Lower lobe of right lung (tissue), 2 donors: ENCODE measurements around the gene ANKRD55. TPM values are rescaled to one million over a fixed set of nuclear protein-coding genes. Genes with fewer than 3 reads are reported as not detected.
"Not testable (repeated sequence)": the region's sequence is repeated elsewhere in the genome, so short reads cannot be mapped to it uniquely, and the experiment has no call there.

ENCODE experiments used
- ATAC-seq, 2 donors: fragments of 200-7000 bp; cut with Tn5 transposase; one replicate each; pipeline ENCODE4 v1.9.1; 2020 to 2022; ENCODE audit warnings: mild to moderate bottlenecking in 2 of 2, moderate library complexity in 2 of 2
- DNase-seq: peaks from one replicate; pipeline ENCODE4 v3.0.0-alpha.2; 2020
- H3K27ac ChIP-seq: fragments of 200-600 bp; one replicate; pipeline ENCODE4 v1.8.0; 2022
- H3K27me3 ChIP-seq: fragments of 200-600 bp; one replicate; pipeline ENCODE4 v1.8.0; 2022; ENCODE audit warnings: low read depth
- H3K36me3 ChIP-seq: fragments of 200-600 bp; one replicate; pipeline ENCODE4 v1.8.0; 2022; ENCODE audit warnings: mild to moderate bottlenecking
- H3K4me1 ChIP-seq: fragments of 200-600 bp; one replicate; pipeline ENCODE4 v1.8.0; 2022
- H3K4me3 ChIP-seq: fragments of 200-600 bp; one replicate; pipeline ENCODE4 v1.8.0; 2022; ENCODE audit warnings: mild to moderate bottlenecking
- H3K9me3 ChIP-seq: fragments of 200-600 bp; one replicate; pipeline ENCODE4 v1.8.0; 2022
- intact Hi-C: fragments of 100-400 bp; cut with DNase I; formaldehyde crosslinking; loops from one replicate; pipeline ENCODE4 v1.11.0; 2022
- total RNA-seq: library from RNA; stranded (reverse); fragmentation: NEBNext Ultra II Directional; extraction: Animal tissue kit (Norgen Biotek cat#: 25700); gene quantifications from one replicate; pipeline ENCODE4 v1.2.1, GENCODE V29; 2021
- TF ChIP-seq, protein P1 (sequence below): fragments of 200-600 bp; IDR thresholded peaks from one replicate; pipeline ENCODE4 v1.8.0; 2022; ENCODE audit warnings: antibody characterized with exemption, mild to moderate bottlenecking
- donor health status: DM: no; HTN: yes; CAD: no; lungs with severe emphysema.

The ANKRD55 gene
- total RNA-seq, 1 donor from 2014 or later, result 0.41 TPM

DNA sequence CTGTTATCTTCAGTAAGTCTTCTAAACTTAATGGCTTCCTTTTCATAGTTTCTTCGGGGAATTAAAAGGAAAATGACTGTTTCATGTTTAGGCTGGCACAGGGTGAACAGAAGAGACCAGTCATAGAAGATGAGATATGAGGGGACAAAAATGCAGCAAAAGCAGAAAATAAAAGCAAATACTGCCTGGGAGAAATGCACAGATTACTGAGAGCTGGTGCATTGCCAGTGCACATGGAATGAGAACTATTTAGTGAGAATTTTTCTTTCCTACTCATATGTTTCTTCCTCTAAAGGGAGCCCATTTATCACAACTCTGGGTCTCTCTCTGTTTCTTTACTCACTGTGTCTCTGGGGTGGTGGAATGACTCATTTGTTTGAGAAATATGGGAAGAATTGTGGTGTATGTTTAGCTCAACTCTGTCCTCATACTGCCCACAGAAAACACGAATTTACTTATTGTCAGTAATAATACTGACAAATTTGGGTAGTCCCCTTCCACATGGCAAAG is 25.9 kb upstream of the ANKRD55 start:
- Histone ChIP-seq H3K27ac (no peak overlapping the region), H3K9me3 (no peaks in the 10 kb centered on the region), H3K36me3 (no peaks in the 10 kb centered on the region), H3K4me3 (no peak overlapping the region), H3K27me3 (no peaks in the 10 kb centered on the region), H3K4me1 (no peaks in the 10 kb centered on the region)
- no peak for DNase-seq
- TF ChIP-seq, protein P1, sequence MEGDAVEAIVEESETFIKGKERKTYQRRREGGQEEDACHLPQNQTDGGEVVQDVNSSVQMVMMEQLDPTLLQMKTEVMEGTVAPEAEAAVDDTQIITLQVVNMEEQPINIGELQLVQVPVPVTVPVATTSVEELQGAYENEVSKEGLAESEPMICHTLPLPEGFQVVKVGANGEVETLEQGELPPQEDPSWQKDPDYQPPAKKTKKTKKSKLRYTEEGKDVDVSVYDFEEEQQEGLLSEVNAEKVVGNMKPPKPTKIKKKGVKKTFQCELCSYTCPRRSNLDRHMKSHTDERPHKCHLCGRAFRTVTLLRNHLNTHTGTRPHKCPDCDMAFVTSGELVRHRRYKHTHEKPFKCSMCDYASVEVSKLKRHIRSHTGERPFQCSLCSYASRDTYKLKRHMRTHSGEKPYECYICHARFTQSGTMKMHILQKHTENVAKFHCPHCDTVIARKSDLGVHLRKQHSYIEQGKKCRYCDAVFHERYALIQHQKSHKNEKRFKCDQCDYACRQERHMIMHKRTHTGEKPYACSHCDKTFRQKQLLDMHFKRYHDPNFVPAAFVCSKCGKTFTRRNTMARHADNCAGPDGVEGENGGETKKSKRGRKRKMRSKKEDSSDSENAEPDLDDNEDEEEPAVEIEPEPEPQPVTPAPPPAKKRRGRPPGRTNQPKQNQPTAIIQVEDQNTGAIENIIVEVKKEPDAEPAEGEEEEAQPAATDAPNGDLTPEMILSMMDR, result no peak
- peak; percentile 45 to 54 for ATAC-seq
- intact Hi-C loops, result no loop called here

DNA sequence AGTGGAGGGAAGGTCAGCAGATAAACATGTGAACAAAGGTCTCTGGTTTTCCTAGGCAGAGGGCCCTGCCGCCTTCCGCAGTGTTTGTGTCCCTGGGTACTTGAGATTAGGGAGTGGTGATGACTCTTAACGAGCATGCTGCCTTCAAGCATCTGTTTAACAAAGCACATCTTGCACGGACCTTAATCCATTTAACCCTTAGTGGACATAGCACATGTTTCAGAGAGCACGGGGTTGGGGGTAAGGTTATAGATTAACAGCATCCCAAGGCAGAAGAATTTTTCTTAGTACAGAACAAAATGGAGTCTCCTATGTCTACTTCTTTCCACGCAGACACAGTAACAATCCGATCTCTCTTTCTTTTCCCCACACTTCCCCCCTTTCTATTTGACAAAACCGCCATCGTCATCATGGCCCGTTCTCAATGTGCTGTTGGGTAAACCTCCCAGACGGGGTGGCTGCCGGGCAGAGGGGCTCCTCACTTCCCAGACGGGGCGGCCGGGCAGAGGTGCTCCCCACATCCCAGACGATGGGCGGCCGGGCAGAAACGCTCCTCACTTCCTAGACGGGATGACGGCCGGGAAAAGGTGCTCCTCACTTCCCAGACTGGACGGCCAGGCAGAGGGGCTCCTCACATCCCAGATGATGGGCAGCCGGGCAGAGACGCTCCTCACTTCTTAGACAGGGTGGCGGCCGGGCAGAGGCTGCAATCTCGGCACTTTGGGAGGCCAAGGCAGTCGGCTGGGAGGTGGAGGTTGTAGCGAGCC is 24.8 kb upstream of the ANKRD55 start:
- H3K27me3 ChIP-seq, H3K27ac ChIP-seq, DNase-seq, H3K4me3 ChIP-seq, H3K36me3 ChIP-seq, H3K9me3 ChIP-seq, intact Hi-C loops, H3K4me1 ChIP-seq, ATAC-seq: not testable (repeated sequence)

DNA sequence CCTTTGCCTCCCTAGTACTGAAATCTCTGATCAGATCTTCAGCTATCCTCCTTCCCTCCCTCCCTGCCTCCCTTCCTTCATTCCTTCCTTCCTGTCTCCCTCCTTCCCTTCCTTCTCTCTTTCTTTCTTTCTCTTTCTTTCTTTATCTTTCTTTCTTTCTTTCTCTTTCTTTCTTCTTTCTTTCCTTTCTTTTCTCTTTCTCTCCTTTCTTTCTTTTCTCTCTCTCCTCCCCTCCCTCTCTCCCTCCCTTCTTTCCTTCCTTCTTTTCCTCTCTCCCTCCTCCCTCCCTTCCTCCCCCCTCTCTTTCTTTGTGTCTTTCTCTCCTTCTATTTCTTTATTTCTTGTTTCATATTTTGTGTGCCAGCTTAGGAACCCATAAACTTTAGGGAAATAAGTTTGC is 23.9 kb upstream of the ANKRD55 start:
- ATAC-seq, result no peak
- no peaks in the 10 kb centered on the region for H3K9me3 ChIP-seq

DNA sequence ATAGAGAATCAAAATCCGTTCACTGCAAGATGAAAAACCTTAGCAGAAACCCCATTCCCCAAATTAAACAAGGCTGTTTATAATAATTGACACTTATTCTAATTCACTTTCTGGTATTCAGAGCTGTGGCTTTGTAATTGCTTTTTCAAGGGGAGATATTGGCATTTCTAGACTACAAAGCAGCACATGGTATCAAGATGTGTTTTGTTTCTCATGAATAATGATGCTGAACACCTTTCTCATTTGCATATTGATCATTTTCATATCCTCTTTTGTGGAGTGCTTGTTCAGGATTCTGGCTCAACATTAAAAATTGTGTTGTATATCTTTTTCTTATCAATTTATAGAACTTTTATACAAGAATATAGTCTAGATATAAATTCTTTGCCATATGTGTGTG is 22.4 kb upstream of the ANKRD55 start:
- ATAC-seq (no peak), DNase-seq (no peak)
- Histone ChIP-seq H3K36me3 (no peaks in the 10 kb centered on the region), H3K4me1 (peaks cover 8% of the 10 kb centered on the region), H3K27me3 (no peaks in the 10 kb centered on the region), H3K4me3 (no peak overlapping the region), H3K27ac (no peak overlapping the region), H3K9me3 (no peaks in the 10 kb centered on the region)
- TF ChIP-seq, protein P1, result no peak
- intact Hi-C loops, result no loop called here

More for the DNA sequence above, 23.9 kb upstream of the ANKRD55 start:
- no peaks in the 10 kb centered on the region for H3K36me3 ChIP-seq
- peaks cover 7% of the 10 kb centered on the region for H3K4me1 ChIP-seq
- H3K4me3 ChIP-seq, result no peak overlapping the region
- H3K27ac ChIP-seq, result no peak overlapping the region
- intact Hi-C loops, result no loop called here
- DNase-seq, result no peak
- H3K27me3 ChIP-seq, result no peaks in the 10 kb centered on the region
- TF ChIP-seq, protein P1, result no peak

DNA sequence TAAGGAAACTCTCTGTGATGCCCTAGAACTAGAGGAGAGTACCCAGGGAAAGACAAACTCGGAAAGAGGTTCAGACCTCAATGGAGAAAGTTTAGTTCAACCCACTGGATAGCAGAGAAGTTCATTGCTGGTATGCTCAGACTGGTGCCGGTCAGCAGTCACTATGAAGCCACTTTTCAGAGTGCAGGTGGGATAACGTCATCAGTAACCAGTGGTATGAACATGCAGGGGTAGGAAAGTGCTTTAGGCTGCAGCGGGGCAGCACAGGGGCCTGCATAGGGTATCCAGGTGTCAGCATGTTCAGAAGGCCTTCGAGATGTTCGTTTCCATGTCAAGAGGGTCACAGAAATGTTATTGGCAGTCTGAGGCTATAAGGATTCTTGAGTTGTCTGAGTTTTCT is 20.8 kb upstream of the ANKRD55 start:
- Histone ChIP-seq H3K4me3 (no peak overlapping the region), H3K27me3 (no peaks in the 10 kb centered on the region), H3K4me1 (peaks cover 8% of the 10 kb centered on the region), H3K36me3 (no peaks in the 10 kb centered on the region), H3K27ac (no peak overlapping the region), H3K9me3 (no peaks in the 10 kb centered on the region)
- DNase-seq, result no peak
- no peak for ATAC-seq
- intact Hi-C loops, result no loop called here
- TF ChIP-seq, protein P1, result no peak

DNA sequence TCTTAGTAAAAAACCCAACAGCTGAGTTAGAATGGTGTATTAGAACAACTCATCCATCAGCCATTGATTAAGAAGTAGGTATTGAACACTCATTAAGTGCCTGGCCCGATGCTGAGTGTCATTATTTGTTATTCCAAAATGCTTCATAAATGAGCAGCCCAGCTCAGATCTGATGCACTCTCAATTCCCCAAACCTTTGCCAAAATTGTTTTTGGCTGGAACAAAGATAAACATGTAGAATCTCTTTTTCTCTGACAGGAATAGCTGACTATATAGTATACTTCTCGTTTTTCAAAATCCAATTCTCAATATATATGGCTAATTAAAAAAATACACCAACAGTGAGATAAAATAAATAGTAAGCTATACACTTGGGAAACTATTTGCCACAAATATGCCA is 20.0 kb upstream of the ANKRD55 start:
- H3K9me3 ChIP-seq, result no peaks in the 10 kb centered on the region
- intact Hi-C loops, result no loop called here
- TF ChIP-seq, protein P1, result no peak

More for the DNA sequence above, 20.0 kb upstream of the ANKRD55 start:
- no peak for DNase-seq
- H3K36me3 ChIP-seq, result no peaks in the 10 kb centered on the region
- ATAC-seq, result no peak
- peaks cover 8% of the 10 kb centered on the region for H3K4me1 ChIP-seq
- H3K4me3 ChIP-seq, result no peak overlapping the region
- no peaks in the 10 kb centered on the region for H3K27me3 ChIP-seq
- H3K27ac ChIP-seq, result no peak overlapping the region
